Measurements from ENCODE around the gene ITPK1. TPM values are rescaled to one million over a fixed set of nuclear protein-coding genes. Genes with fewer than 3 reads are reported as not detected.

ITPK1 gene
- total and polyA plus RNA-seq, 10 of the 15 experiments (the other 5 are each of a cell fraction or from before 2014, with no cell fraction given), result 1.3 to 73.2 (median 27.0) TPM

- TF ChIP-seq SREBF2 (IDR thresholded peaks at IDR 0.05; ENCODE audit: low read length) (no peak), TARDBP (IDR thresholded peaks at IDR 0.05; ENCODE audit: borderline replicate concordance) (no peak), ZBTB40 (IDR thresholded peaks at IDR 0.05; ENCODE audit: borderline replicate concordance) (no peak), E2F8 (IDR thresholded peaks at IDR 0.05; ENCODE audit: low read depth, partially characterized antibody) (no peak), PAX5 (IDR thresholded peaks at IDR 0.05; ENCODE audit: borderline replicate concordance, low read depth, low read length) (no peak), YY1 (IDR thresholded peaks at IDR 0.05; ENCODE audit: low read depth, low read length) (no peak), SKIL (IDR thresholded peaks at IDR 0.05; ENCODE audit: low read depth, poor library complexity, severe bottlenecking) (no peak), CREB1 (IDR thresholded peaks at IDR 0.05; ENCODE audit: low read depth) (no peak), RELA (IDR thresholded peaks at IDR 0.05; ENCODE audit: borderline replicate concordance, partially characterized antibody) (no peak), ETV6 (conservative IDR thresholded peaks at IDR 0.05 in 1 of 2, IDR thresholded peaks at IDR 0.05 in 1 of 2; ENCODE audit: borderline replicate concordance in 1 of 2, low read depth in 1 of 2) (no peak), ZZZ3 (IDR thresholded peaks at IDR 0.05; ENCODE audit: control insufficient read depth, insufficient read length, low read depth) (no peak), ZNF622 (IDR thresholded peaks at IDR 0.05) (no peak), STAT1 (conservative IDR thresholded peaks at IDR 0.05) (no peak), RB1 (IDR thresholded peaks at IDR 0.05; ENCODE audit: borderline replicate concordance) (no peak), MYC (IDR thresholded peaks at IDR 0.05; ENCODE audit: insufficient read depth, insufficient read length, insufficient replicate concordance, low read length, severe bottlenecking) (no peak), TCF3 (IDR thresholded peaks at IDR 0.05; ENCODE audit: borderline replicate concordance, insufficient read depth, low read depth, low read length) (no peak), FOS (IDR thresholded peaks at IDR 0.05; ENCODE audit: borderline replicate concordance, extremely low read depth, insufficient read length) (no peak), CBX5 (IDR thresholded peaks at IDR 0.05; ENCODE audit: low read depth) (no peak), SMC3 (IDR thresholded peaks at IDR 0.05; ENCODE audit: borderline replicate concordance, low read length) (no peak)
Measured at GRCh38 chr14:93059917-93060545, 55.7 kb downstream of the ITPK1 start (continued).

All from GM12878 (cell line).